ENCODE data around the gene CLCN6. TPM values are rescaled to one million over a fixed set of nuclear protein-coding genes. Genes with fewer than 3 reads are reported as not detected.

CLCN6 gene
- total and polyA plus RNA-seq, 2 of the 13 experiments (the other 11 are each of a cell fraction or from before 2014, with no cell fraction given): 14.9 to 19.3 TPM

GRCh38 chr1:11759791-11760190 is 46.2 kb upstream of the CLCN6 start:
- Histone ChIP-seq H3K79me2 (ENCODE audit: insufficient read depth, low read length) (no peaks in the 10 kb centered on the region), H3K9ac (ENCODE audit: insufficient read depth, low read depth, low read length) (no peak overlapping the region), H3K27ac (ENCODE audit: extremely low read length, insufficient read depth, low read length) (no peak overlapping the region), H3K4me3 (replicated peaks in 1 of 3; ENCODE audit: insufficient read depth in 1 of 3, low read depth in 2 of 3, low read length in 3 of 3) (no peak overlapping the region), H3K36me3 (replicated peaks in 1 of 2; ENCODE audit: control insufficient read depth in 1 of 2, insufficient read depth in 2 of 2, low read length in 2 of 2) (no peaks in the 10 kb centered on the region), H3K4me2 (ENCODE audit: low read depth, low read length) (no peak overlapping the region), H3K27me3 (ENCODE audit: control insufficient read depth in 1 of 2, insufficient read depth in 2 of 2, low read length in 2 of 2) (peaks cover 7 to 26% of the 10 kb centered on the region in 2 experiments; a peak in 4 of 5 replicates), H3K4me1 (ENCODE audit: insufficient read depth, low read length) (0 out of 2 replicates have a peak, but pooled peaks cover 6% of the 10 kb centered on the region), H2AFZ (ENCODE audit: low read length) (no peak overlapping the region), H4K20me1 (ENCODE audit: insufficient read depth, low read length) (no peaks in the 10 kb centered on the region), H3K9me3 (ENCODE audit: low read length) (no peaks in the 10 kb centered on the region)
- BruUV-seq (replicated peaks): no TSS peak
- ChIA-PET CTCF (ENCODE audit: low intra/inter-chr PET ratio, low total read pairs) (no interaction called here), POLR2A (no interaction called here)
- intact Hi-C loops (cut with micrococcal nuclease; ENCODE audit: unreplicated experiment): no loop called here
- in situ Hi-C loops (cut with HindIII; ENCODE audit: extremely low pct_ligation_motif_present, low pct_unique_long_range_greater_than_20kb): loop anchor here (10.0 kb wide), 1 partner anchor 65 kb away; the partner anchor contains the start of gene DRAXIN
- FAIRE-seq: no peak
- TF ChIP-seq ONECUT2 (CRISPR knock-in tag; IDR thresholded peaks at IDR 0.05) (no peak), FOXJ3 (CRISPR knock-in tag; IDR thresholded peaks at IDR 0.05; ENCODE audit: borderline replicate concordance) (no peak), ZFY (CRISPR knock-in tag; IDR thresholded peaks at IDR 0.05) (no peak), RBAK (CRISPR knock-in tag; IDR thresholded peaks at IDR 0.05) (no peak), ZKSCAN5 (CRISPR knock-in tag; IDR thresholded peaks at IDR 0.05) (no peak), ZNF256 (CRISPR knock-in tag; conservative IDR thresholded peaks at IDR 0.05) (no peak), NR2F6 (IDR thresholded peaks at IDR 0.05) (no peak), NR2F6 (CRISPR knock-in tag; IDR thresholded peaks at IDR 0.05) (no peak), ZNF292 (CRISPR knock-in tag; IDR thresholded peaks at IDR 0.05; ENCODE audit: borderline replicate concordance, low read depth) (no peak), PHF21A (CRISPR knock-in tag; IDR thresholded peaks at IDR 0.05) (no peak)
- 56% methylated on average over 4 of the region's 4 CpGs for WGBS (ENCODE audit: low lambda C conversion rate)
- no peak for DNase-seq (ENCODE audit: low spot score)
- ATAC-seq: no peak

- in situ Hi-C loops (cut with HindIII; ENCODE audit: extremely low pct_ligation_motif_present, low pct_unique_long_range_greater_than_20kb): no loop called here
- FAIRE-seq (no peak), DNase-seq (ENCODE audit: low spot score) (no peak), ATAC-seq (no peak)
- H3K9ac ChIP-seq (ENCODE audit: insufficient read depth, low read depth, low read length): no peak overlapping the region
- BruUV-seq (replicated peaks): no TSS peak
- intact Hi-C loops (cut with micrococcal nuclease; ENCODE audit: unreplicated experiment): no loop called here
- no peaks in the 10 kb centered on the region for H3K36me3 ChIP-seq (replicated peaks in 1 of 2; ENCODE audit: control insufficient read depth in 1 of 2, insufficient read depth in 2 of 2, low read length in 2 of 2)
- WGBS (ENCODE audit: low lambda C conversion rate): 0% methylated on average over 2 of the region's 6 CpGs
- H2AFZ ChIP-seq (ENCODE audit: low read length): no peak overlapping the region
- H3K4me2 ChIP-seq (ENCODE audit: low read depth, low read length): no peak overlapping the region
- POLR2A ChIA-PET: no interaction called here
- H3K27me3 ChIP-seq (ENCODE audit: control insufficient read depth in 1 of 2, insufficient read depth in 2 of 2, low read length in 2 of 2): peaks cover 10 to 38% of the 10 kb centered on the region in 2 experiments; a peak in 4 of 5 replicates
- H3K9me3 ChIP-seq (ENCODE audit: low read length): no peaks in the 10 kb centered on the region
- H3K79me2 ChIP-seq (ENCODE audit: insufficient read depth, low read length): no peaks in the 10 kb centered on the region
- CTCF ChIA-PET (ENCODE audit: low intra/inter-chr PET ratio, low total read pairs): no interaction called here
- 0 out of 2 replicates have a peak, but pooled peaks cover 6% of the 10 kb centered on the region for H3K4me1 ChIP-seq (ENCODE audit: insufficient read depth, low read length)
- H3K27ac ChIP-seq (ENCODE audit: extremely low read length, insufficient read depth, low read length): no peak overlapping the region
- no peak overlapping the region for H3K4me3 ChIP-seq (replicated peaks in 1 of 3; ENCODE audit: insufficient read depth in 1 of 3, low read depth in 2 of 3, low read length in 3 of 3)
- H4K20me1 ChIP-seq (ENCODE audit: insufficient read depth, low read length): no peaks in the 10 kb centered on the region
- TF ChIP-seq TERF1 (CRISPR knock-in tag; IDR thresholded peaks at IDR 0.05) (no peak), SETDB1 (CRISPR knock-in tag; IDR thresholded peaks at IDR 0.05; ENCODE audit: borderline replicate concordance) (no peak), ZSCAN29 (CRISPR knock-in tag; conservative IDR thresholded peaks at IDR 0.05) (no peak), TAF1 (CRISPR knock-in tag; IDR thresholded peaks at IDR 0.05) (no peak), ZNF512 (CRISPR knock-in tag; IDR thresholded peaks at IDR 0.05) (no peak), EZH2 (conservative IDR thresholded peaks at IDR 0.05; ENCODE audit: low read depth, low read length) (no peak)
Measured at GRCh38 chr1:11761285-11761684, 44.7 kb upstream of the CLCN6 start.

Measured in HepG2 (cell line).